ENCODE data around the gene TMEM158.

TMEM158 gene

DNA sequence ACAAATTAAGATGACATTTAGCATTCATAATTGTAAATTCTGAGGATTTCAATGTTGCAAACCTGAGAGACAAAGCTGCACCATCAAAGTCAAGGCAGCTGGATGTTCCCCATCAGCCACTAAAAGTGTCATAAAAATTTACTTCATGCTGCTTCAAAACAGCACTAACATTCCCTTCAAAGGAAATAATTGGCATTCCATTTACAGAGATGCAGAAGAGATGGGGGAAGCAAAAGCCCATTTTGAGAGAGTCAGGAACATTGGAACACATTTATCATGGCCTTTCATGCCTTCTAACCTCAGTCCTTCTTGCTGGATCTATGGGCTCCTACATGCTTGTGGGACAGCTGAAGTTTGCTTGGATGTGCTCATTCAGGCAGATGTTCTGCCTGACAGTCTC is 6.4 kb upstream of the TMEM158 start:
- DNase-seq: no peak

GRCh38 chr3:45227946-45228345 is 1.9 kb upstream of the TMEM158 start:
- DNase-seq: no peak

DNA sequence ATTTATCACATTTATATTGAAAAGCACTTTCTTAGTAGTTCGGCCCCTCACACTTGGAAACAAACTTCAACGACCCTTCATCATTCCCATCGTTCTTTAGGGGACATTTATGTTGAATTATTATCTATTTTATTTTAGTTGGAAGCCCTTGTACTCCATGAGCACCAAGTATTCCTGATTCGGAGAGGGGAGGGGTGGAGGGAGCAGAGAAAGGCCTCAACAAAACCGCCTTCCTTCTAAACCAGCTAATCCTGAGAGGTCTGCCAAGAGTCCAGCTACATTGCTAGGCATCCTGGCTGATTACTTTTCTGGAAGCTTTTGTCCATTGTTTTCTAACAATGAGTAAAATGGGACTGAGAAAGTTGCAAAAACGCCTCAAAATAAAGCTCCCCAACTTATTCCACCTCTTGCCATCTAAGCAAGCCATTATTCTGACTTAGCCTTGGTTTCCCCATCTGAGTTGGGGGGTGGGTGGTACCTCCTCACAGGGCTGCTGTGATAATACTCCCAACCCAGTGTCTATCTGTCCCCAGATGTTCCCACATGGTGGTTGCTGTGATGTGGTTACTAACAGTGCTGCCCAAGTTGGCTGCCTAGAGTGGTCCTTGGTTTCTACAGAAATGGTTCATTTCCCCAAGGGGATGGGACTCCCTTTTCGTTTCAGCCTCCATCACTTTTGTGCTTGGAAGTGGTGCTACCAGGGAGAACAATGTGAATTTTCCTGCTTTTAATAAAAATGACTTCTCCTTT is 1.2 kb upstream of the TMEM158 start:
- peak; percentile 14 for DNase-seq

GRCh38 chr3:45225465-45226205 is 452 bp downstream of the TMEM158 start:
- DNase-seq: peak; percentile 72

GRCh38 chr3:45224824-45225464 is 1.1 kb downstream of the TMEM158 start:
- DNase-seq: peak; percentile 88

- peak; percentile 33 for DNase-seq
Measured at GRCh38 chr3:45223889-45224727, 2.0 kb downstream of the TMEM158 start.

GRCh38 chr3:45219694-45220093 is 6.4 kb downstream of the TMEM158 start:
- no peak for DNase-seq

- DNase-seq: no peak
Measured at GRCh38 chr3:45218578-45219390, 7.3 kb downstream of the TMEM158 start.

DNA sequence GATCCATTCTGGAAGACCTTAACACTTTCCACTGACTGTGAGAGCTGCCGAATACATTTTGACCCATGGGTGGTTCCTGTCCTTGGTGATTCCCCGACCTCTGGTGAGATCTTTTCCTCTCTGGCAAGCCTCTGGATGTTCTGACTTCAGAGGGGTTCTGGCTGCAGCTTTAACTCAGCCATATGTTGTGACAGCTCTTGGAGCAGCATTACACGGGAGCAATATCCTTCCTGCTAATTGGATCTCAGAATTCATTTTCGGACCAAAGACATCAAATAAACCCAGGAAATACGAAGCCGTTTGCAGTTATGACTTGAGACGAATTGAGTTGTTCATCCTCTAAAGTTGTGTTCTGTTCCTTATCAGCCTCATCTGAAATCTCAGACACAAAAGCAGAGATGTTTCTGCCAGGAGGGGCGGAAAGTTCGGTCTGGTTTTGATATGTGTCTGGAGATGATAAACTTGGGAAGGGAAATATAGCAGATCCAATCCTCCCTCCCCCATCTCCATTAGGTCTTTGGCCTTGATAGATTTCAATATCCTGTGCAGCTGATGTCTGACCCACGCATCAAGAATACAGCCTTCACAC is 10.0 kb downstream of the TMEM158 start:
- no peak for DNase-seq

DNA sequence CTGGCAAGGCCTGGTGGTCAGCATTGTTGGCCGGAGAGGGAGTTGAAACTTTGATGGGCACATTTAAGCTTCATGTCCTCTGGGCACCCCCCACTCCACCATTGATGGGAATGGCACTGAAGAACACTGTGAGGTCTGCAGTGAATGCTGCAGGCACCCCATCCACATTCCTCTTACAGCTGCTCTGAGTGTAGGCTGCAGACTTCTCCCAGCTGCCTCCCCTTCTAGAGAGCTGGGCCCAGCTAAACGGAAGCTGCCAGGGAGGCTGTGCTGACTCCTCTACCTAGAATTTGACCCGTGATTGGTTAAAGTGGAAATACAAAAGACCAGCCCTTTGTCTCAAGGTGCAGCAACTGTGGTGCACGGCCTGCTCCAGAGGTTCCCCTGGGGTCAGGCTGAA is 10.6 kb downstream of the TMEM158 start:
- peak; percentile 24 for DNase-seq

DNA sequence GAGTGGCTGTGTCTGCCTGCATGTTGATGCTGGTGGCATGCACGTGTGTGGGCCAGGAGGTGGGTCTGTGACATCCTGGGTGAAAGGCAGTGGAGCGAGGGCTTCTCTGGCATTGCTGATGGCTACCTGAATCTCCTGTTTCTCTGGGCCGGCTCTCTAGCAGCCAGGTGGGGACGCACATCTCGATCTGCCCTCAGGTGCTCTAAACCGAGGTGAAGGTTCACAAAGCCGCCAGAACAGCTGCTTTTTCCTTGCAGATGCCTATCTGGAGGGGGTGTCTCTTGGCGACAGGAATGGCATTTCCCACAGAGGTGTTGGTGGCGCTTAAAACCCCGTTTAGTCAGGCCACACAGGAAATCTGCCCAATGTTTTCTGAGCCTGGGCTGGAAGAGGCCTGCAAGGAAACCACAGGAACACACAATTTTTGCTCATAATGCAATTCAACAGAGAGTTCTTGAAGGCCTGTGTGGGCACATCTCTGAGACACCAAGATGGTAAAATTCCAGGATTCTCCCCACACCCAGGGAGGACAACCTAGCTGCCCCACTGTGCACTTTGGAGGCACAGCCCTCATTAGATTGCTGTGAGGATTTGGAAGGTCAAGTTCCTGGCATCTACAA is 11.9 kb downstream of the TMEM158 start:
- DNase-seq: no peak

- DNase-seq: no peak
Measured at GRCh38 chr3:45212095-45212468, 14.0 kb downstream of the TMEM158 start.

GRCh38 chr3:45211466-45212094 is 14.5 kb downstream of the TMEM158 start:
- DNase-seq: no peak

- DNase-seq: peak; percentile 70
Measured at GRCh38 chr3:45210308-45211041, 15.6 kb downstream of the TMEM158 start.

DNA sequence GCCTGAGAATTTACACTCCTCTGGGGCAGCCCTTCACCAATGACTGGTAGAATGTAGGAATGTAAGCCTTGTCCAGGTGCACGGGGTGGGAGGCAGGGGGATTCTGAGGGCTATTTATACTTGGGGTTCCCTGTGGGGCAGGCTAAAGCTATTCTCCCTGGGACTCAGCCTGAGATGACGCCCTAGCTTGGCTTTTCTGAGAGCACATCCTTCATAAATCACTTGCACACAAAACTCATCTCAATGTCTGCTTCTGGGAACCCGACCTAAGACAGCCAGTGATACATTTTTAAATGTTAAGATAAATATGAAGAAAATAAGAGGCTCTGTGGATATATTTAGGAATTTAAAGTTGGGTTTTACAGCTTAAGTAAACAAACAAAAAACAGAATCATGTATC is 16.6 kb downstream of the TMEM158 start:
- no peak for DNase-seq

DNA sequence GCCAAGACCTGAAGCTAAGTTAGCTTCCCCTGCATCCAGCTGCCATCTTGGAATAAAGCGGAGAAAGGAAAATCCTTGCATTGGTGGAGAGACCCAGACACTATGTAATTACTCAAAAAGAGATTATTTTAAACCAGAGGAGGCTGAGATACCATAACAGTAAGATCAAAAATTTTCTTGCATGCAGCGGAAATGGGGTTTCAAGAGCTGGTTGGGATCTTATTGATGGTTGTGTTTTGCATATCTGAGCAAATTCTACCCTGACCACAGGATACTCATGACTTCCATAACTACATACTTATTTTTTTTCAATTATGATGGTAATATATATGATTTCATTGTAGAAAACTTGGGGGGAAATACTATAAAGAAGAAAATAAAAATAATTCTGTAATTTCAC is 17.5 kb downstream of the TMEM158 start:
- DNase-seq: no peak

GRCh38 chr3:45207446-45207845 is 18.6 kb downstream of the TMEM158 start:
- no peak for DNase-seq

GRCh38 chr3:45205126-45205525 is 21.0 kb downstream of the TMEM158 start:
- DNase-seq: no peak

DNA sequence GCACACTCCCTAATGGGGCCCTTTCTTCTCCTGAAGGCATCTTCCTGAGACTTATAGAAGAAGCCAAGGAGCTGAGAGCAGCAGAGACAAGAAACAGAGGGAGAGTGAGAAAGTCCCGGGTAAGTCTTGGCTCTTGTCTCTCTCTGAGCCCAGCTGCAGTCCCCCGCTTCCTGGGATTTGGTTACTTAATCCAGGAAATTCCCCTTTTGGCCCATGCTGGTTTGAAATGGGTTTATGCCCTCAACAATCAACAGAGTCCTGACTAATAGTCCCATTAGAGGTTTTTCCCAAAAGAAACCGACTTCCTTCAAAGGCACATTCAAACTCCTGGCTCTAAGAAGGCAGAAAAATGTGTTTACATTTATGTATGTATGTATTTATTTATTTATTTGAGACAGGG is 22.0 kb downstream of the TMEM158 start:
- DNase-seq: no peak
